ENCODE data around the gene NHSL1.

NHSL1 gene

DNA sequence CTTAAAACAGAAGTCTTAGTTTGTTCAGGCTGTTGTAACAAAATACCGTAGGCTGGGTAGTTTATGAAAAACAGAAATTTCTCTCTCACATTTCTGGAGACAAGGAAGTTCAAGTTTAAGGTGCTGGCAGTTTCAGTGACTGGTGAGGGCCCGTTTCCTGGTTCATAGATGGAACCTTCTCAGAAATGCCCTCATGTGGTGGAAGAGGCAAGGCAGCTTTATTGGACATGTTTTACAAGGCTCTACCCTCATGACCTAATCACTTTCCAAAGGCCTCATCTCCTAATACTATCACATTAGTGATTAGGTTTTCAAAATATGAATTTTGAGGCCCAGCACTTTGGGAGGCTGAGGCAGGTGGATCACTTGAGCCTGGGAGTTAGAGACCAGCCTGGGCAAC, 92.9 kb downstream of the NHSL1 start:
- no peak for DNase-seq (ENCODE audit: low read depth in 2 of 2)
- H3K4me3 ChIP-seq (replicated peaks in 1 of 2; ENCODE audit: low read depth in 2 of 2, low read length in 2 of 2): no peak overlapping the region
- no peak for TF ChIP-seq CTCF (IDR thresholded peaks at IDR 0.05; ENCODE audit: low read depth, low read length)

DNA sequence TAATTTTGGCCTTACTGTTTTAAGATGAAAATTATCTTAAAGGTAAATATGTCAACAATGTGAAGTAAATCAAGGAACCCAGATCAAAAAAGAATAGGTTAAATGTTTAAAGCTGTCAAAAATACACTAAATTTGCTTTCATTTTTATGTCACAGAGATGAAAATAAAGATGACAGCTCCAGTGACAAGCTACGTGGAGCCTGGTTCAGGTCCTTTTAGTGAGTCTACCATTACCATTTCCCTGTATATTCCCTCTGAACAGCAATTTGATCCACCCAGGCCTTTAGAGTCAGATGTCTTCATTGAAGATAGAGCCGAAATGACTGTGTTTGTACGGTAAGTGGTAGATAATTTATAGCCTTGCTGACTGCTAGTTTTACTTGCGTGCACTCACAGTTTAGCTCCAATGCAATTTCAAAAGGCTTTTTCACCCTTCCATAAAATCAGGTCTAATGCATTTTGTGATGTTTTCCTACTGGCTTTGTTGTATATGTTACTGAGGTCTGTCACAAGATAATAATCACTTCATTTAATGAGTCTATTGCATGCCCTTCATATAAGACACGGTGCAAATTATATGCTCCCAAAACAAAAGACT, 93.4 kb downstream of the NHSL1 start:
- DNase-seq (ENCODE audit: low read depth in 2 of 2): no peak
- TF ChIP-seq CTCF (IDR thresholded peaks at IDR 0.05; ENCODE audit: low read depth, low read length): no peak
- no peak overlapping the region for H3K4me3 ChIP-seq (replicated peaks in 1 of 2; ENCODE audit: low read depth in 2 of 2, low read length in 2 of 2)

GRCh38 chr6:138404666-138405337, 94.5 kb downstream of the NHSL1 start:
- peak overlapping the region; percentile 59 to 78 for H3K4me3 ChIP-seq (replicated peaks in 1 of 2; ENCODE audit: low read depth in 2 of 2, low read length in 2 of 2)
- TF ChIP-seq CTCF (IDR thresholded peaks at IDR 0.05; ENCODE audit: low read depth, low read length): no peak
- DNase-seq (ENCODE audit: low read depth in 2 of 2): peak in 1 of 2 donors; percentile 20

GRCh38 chr6:138403801-138404665, 95.3 kb downstream of the NHSL1 start, which contains the start of gene HEBP2:
HEBP2 (plus strand) TSS chr6:138404223; CDS start chr6:138404496, 273 bp downstream.
- DNase-seq (ENCODE audit: low read depth in 2 of 2): peak; percentile 82 to 84
- peak; percentile 25 for TF ChIP-seq CTCF (IDR thresholded peaks at IDR 0.05; ENCODE audit: low read depth, low read length)
- H3K4me3 ChIP-seq (replicated peaks in 1 of 2; ENCODE audit: low read depth in 2 of 2, low read length in 2 of 2): peak within 1 kb of the TSS; percentile 59 to 78

DNA sequence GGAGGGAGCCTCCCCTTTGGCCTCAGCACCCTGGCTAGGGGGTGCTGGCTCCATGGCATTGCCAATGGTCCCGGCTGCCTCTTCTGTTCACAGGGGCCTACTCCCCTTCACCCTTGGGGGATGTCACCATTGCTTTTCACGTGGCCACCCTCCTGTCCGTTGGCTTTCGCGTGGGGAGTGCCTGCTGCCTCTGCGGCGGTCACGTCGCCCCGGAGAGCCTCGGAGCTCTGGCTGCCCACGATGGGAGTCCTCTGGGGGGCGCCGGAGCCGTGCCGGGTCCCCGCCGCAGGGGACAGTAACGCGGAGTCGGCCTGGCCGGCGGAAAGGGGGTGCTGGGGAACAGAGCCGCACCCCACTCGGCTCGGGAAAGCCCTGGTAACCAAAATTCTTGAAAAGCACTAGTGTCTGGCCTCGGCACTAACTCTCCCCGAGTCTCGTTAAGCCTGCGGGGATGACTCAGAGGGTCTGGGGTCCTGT, 95.9 kb downstream of the NHSL1 start:
- TF ChIP-seq CTCF (IDR thresholded peaks at IDR 0.05; ENCODE audit: low read depth, low read length): no peak
- peak in 1 of 2 donors; percentile 23 for DNase-seq (ENCODE audit: low read depth in 2 of 2)
- peak overlapping the region; percentile 59 to 78 for H3K4me3 ChIP-seq (replicated peaks in 1 of 2; ENCODE audit: low read depth in 2 of 2, low read length in 2 of 2)

DNA sequence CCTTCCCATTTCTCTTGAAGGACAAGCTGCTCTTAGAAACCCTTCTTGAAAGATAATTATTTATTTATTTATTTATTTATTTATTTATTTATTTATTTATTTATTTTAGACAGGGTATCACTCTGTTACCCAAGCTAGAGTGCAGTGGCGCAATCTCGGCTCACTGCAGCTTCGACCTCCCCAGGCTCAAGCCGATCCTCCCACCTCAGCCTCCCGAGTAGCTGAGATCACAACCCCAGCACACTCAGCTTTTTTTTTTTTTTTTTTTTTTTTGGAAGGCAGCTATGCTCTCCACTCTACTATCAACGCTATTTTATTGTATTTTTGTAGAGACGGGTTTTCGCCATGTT, 96.5 kb downstream of the NHSL1 start:
- no peak for DNase-seq (ENCODE audit: low read depth in 2 of 2)
- H3K4me3 ChIP-seq (replicated peaks in 1 of 2; ENCODE audit: low read depth in 2 of 2, low read length in 2 of 2): no peak overlapping the region
- TF ChIP-seq CTCF (IDR thresholded peaks at IDR 0.05; ENCODE audit: low read depth, low read length): no peak

Measured in cardiac fibroblast (primary cell).